ENCODE data around the gene NCR1.
"Not testable (repeated sequence)": the region's sequence is repeated elsewhere in the genome, so short reads cannot be mapped to it uniquely, and the experiment has no call there.

Gene NCR1

GRCh38 chr19:54905803-54906511 is at the start of gene NCR1:
NCR1 (plus strand) TSS chr19:54906148; CDS start chr19:54906188, 40 bp downstream.
- no peak for TF ChIP-seq CTCF (IDR thresholded peaks at IDR 0.05; ENCODE audit: borderline replicate concordance, insufficient read depth, low read depth, low read length)
- no peak within 1 kb of the TSS for H3K4me3 ChIP-seq (ENCODE audit: low read depth, low read length)

GRCh38 chr19:54858476-54858875 is 47.5 kb upstream of the NCR1 start:
- not testable (repeated sequence) for H3K4me3 ChIP-seq (ENCODE audit: low read depth, low read length)

GRCh38 chr19:54859421-54859820 is 46.5 kb upstream of the NCR1 start:
- H3K4me3 ChIP-seq (ENCODE audit: low read depth, low read length) = not testable (repeated sequence)

- not testable (repeated sequence) for H3K4me3 ChIP-seq (ENCODE audit: low read depth, low read length)
These were observed 42.5 kb upstream of the NCR1 start for GRCh38 chr19:54863459-54863858.

- TF ChIP-seq CTCF (IDR thresholded peaks at IDR 0.05; ENCODE audit: borderline replicate concordance, insufficient read depth, low read depth, low read length) = no peak
- H3K4me3 ChIP-seq (ENCODE audit: low read depth, low read length) = no peak overlapping the region
These were observed 34.3 kb upstream of the NCR1 start for GRCh38 chr19:54871696-54872095.

- TF ChIP-seq CTCF (IDR thresholded peaks at IDR 0.05; ENCODE audit: borderline replicate concordance, insufficient read depth, low read depth, low read length) = no peak
- no peak within 1 kb of the TSS for H3K4me3 ChIP-seq (ENCODE audit: low read depth, low read length)
These were observed 32.0 kb upstream of the NCR1 start, which contains the start of gene FCAR for GRCh38 chr19:54873990-54874389. FCAR (plus strand) TSS chr19:54874235; CDS start chr19:54874290, 55 bp downstream.

- no peak for TF ChIP-seq CTCF (IDR thresholded peaks at IDR 0.05; ENCODE audit: borderline replicate concordance, insufficient read depth, low read depth, low read length)
- no peak overlapping the region for H3K4me3 ChIP-seq (ENCODE audit: low read depth, low read length)
These were observed 30.4 kb upstream of the NCR1 start for GRCh38 chr19:54875506-54875905.

GRCh38 chr19:54877471-54877870 is 28.5 kb upstream of the NCR1 start:
- TF ChIP-seq CTCF (IDR thresholded peaks at IDR 0.05; ENCODE audit: borderline replicate concordance, insufficient read depth, low read depth, low read length) = no peak
- no peak overlapping the region for H3K4me3 ChIP-seq (ENCODE audit: low read depth, low read length)

- no peak for TF ChIP-seq CTCF (IDR thresholded peaks at IDR 0.05; ENCODE audit: borderline replicate concordance, insufficient read depth, low read depth, low read length)
- H3K4me3 ChIP-seq (ENCODE audit: low read depth, low read length) = no peak overlapping the region
These were observed 24.1 kb upstream of the NCR1 start for GRCh38 chr19:54881884-54882283.

All from GM12875 (cell line).